AG09319 (cell line): ENCODE measurements around the gene HDAC4.

Experiments
- DNase-seq: peaks from one replicate; pipeline ENCODE4 v3.0.0-alpha.2; 2010; ENCODE audit warnings: low read depth; ENCODE audit errors: extremely low read depth
- CTCF ChIP-seq: IDR thresholded peaks from 2 replicates; pipeline ENCODE4 v1.5.1; 2011; ENCODE audit warnings: low read depth, mild to moderate bottlenecking, inconsistent platforms, low read length, moderate library complexity

HDAC4 gene

GRCh38 chr2:239184968-239185903 is 215.6 kb downstream of the HDAC4 start:
- DNase-seq: no peak
- no peak for TF ChIP-seq CTCF

GRCh38 chr2:239184179-239184578 is 216.6 kb downstream of the HDAC4 start:
- no peak for TF ChIP-seq CTCF
- DNase-seq: no peak

GRCh38 chr2:239182981-239183791 is 217.6 kb downstream of the HDAC4 start:
- DNase-seq: no peak

GRCh38 chr2:239181903-239182581 is 218.8 kb downstream of the HDAC4 start:
- no peak for DNase-seq
- no peak for TF ChIP-seq CTCF

More at GRCh38 chr2:239182981-239183791, 217.6 kb downstream of the HDAC4 start:
- TF ChIP-seq CTCF: no peak

- DNase-seq: no peak
- no peak for TF ChIP-seq CTCF
Observed at GRCh38 chr2:239181074-239181902, 219.5 kb downstream of the HDAC4 start.

- DNase-seq: no peak
- no peak for TF ChIP-seq CTCF
Observed at GRCh38 chr2:239180526-239181073, 220.2 kb downstream of the HDAC4 start.
